ENCODE measurements around the gene HDAC4. TPM values are rescaled to one million over a fixed set of nuclear protein-coding genes. Genes with fewer than 3 reads are reported as not detected.

HDAC4 gene
- total and polyA plus RNA-seq, 2 donors (not counting 1 experiment from before 2014, with no cell fraction given), result 13.5 to 46.0 TPM

DNA sequence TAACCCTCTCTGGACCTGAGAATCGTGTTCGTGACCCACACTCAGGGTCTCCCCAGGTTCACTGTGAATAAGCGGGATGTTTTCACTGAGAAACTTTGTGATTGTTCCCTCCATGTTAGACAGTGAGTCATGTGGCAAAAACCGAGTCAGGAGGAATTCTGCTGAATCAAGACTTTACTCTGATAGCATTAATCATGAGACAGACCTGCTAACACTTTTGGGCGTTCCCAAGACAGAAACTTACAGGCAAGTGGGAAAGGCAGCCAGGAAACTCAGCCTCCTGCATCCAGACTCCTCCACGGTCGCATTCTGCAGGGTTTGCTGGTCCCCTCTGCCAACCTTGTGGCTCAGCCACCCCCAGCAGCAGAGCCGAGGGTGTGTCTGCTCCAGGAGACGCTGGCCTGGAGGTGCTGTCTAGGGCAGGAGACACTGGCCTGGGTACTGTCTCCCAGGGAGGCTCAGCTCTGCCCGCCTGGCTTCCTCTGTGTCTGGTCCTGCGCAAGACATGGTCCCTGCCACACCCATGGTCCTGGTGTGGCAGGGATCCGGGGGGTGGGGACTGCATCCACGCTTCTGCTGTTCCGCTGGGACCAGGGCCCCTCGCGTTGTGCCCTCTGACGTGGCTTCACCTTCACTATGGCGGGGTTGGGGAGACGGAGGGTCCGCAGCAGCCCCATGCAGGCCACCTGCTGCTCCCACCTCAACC is 375.6 kb downstream of the HDAC4 start:
- H3K9me3 Mint-ChIP-seq (ENCODE audit: insufficient read depth), result no peaks in the 10 kb centered on the region
- H3K27me3 ChIP-seq (replicated peaks in 1 of 4; ENCODE audit: control extremely low read depth in 1 of 4, control insufficient read depth in 3 of 4, insufficient read depth in 4 of 4, low read length in 3 of 4), result no peaks in the 10 kb centered on the region
- no peak overlapping the region for H3K27ac Mint-ChIP-seq
- H3K4me1 ChIP-seq (ENCODE audit: control insufficient read depth in 2 of 2, insufficient read depth in 2 of 2, low read length in 2 of 2), result no peaks in the 10 kb centered on the region
- no peak overlapping the region for H3K27ac ChIP-seq (ENCODE audit: low read length in 2 of 2)
- H3K9me3 ChIP-seq (ENCODE audit: control extremely low read depth in 1 of 3, control insufficient read depth in 2 of 3, insufficient read depth in 1 of 3, low read length in 2 of 3), result no peaks in the 10 kb centered on the region
- peaks cover 9% of the 10 kb centered on the region for H3K27me3 Mint-ChIP-seq
- no peak overlapping the region for H3K9ac ChIP-seq (ENCODE audit: low read length)
- TF ChIP-seq EZH2 (IDR thresholded peaks at IDR 0.05; ENCODE audit: borderline replicate concordance, insufficient read depth, low read depth, low read length, poor library complexity, severe bottlenecking), result no peak
- TF ChIP-seq, protein P1, sequence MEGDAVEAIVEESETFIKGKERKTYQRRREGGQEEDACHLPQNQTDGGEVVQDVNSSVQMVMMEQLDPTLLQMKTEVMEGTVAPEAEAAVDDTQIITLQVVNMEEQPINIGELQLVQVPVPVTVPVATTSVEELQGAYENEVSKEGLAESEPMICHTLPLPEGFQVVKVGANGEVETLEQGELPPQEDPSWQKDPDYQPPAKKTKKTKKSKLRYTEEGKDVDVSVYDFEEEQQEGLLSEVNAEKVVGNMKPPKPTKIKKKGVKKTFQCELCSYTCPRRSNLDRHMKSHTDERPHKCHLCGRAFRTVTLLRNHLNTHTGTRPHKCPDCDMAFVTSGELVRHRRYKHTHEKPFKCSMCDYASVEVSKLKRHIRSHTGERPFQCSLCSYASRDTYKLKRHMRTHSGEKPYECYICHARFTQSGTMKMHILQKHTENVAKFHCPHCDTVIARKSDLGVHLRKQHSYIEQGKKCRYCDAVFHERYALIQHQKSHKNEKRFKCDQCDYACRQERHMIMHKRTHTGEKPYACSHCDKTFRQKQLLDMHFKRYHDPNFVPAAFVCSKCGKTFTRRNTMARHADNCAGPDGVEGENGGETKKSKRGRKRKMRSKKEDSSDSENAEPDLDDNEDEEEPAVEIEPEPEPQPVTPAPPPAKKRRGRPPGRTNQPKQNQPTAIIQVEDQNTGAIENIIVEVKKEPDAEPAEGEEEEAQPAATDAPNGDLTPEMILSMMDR (IDR thresholded peaks at IDR 0.05), result no peak
- DNase-seq (no peak), ATAC-seq (ENCODE audit: low read depth) (no peak)
- H3K4me1 Mint-ChIP-seq, result no peaks in the 10 kb centered on the region
- no peak overlapping the region for H3K4me2 ChIP-seq (replicated peaks; ENCODE audit: low read depth, low read length, poor library complexity, severe bottlenecking)
- ChIA-PET POLR2A (no interaction called here), CTCF (no interaction called here)
- H3K4me3 ChIP-seq (ENCODE audit: control extremely low read depth in 1 of 5, extremely low read depth in 1 of 5, insufficient read depth in 1 of 5, low read depth in 2 of 5, low read length in 4 of 5), result no peak overlapping the region
- intact Hi-C loops (cut with micrococcal nuclease), result no loop called here
- no peak overlapping the region for H3K4me3 Mint-ChIP-seq
- no peaks in the 10 kb centered on the region for H3K79me2 ChIP-seq (ENCODE audit: control insufficient read depth, insufficient read depth, low read length)
- H4K20me1 ChIP-seq (ENCODE audit: control insufficient read depth, insufficient read depth, low read length, poor library complexity, severe bottlenecking), result no peaks in the 10 kb centered on the region
- H2AFZ ChIP-seq (ENCODE audit: insufficient read depth, low read depth, low read length, poor library complexity, severe bottlenecking), result no peak overlapping the region
- no peaks in the 10 kb centered on the region for H3K36me3 ChIP-seq (replicated peaks in 1 of 2; ENCODE audit: control extremely low read depth in 1 of 2, control insufficient read depth in 1 of 2, extremely low read depth in 1 of 2, insufficient read depth in 2 of 2, low read length in 1 of 2)
- WGBS (ENCODE audit: insufficient coverage), result 84% methylated on average over 15 of the region's 20 CpGs

- Histone ChIP-seq H3K36me3 (replicated peaks in 1 of 2; ENCODE audit: control extremely low read depth in 1 of 2, control insufficient read depth in 1 of 2, extremely low read depth in 1 of 2, insufficient read depth in 2 of 2, low read length in 1 of 2) (no peaks in the 10 kb centered on the region), H4K20me1 (ENCODE audit: control insufficient read depth, insufficient read depth, low read length, poor library complexity, severe bottlenecking) (no peaks in the 10 kb centered on the region), H3K9ac (ENCODE audit: low read length) (no peak overlapping the region), H3K4me1 (ENCODE audit: control insufficient read depth in 2 of 2, insufficient read depth in 2 of 2, low read length in 2 of 2) (no peaks in the 10 kb centered on the region), H2AFZ (ENCODE audit: insufficient read depth, low read depth, low read length, poor library complexity, severe bottlenecking) (no peak overlapping the region), H3K9me3 (ENCODE audit: control extremely low read depth in 1 of 3, control insufficient read depth in 2 of 3, insufficient read depth in 1 of 3, low read length in 2 of 3) (peaks cover 0 to 2% (median 0%) of the 10 kb centered on the region in 3 donors), H3K4me2 (replicated peaks; ENCODE audit: low read depth, low read length, poor library complexity, severe bottlenecking) (no peak overlapping the region), H3K4me3 (ENCODE audit: control extremely low read depth in 1 of 5, extremely low read depth in 1 of 5, insufficient read depth in 1 of 5, low read depth in 2 of 5, low read length in 4 of 5) (no peak overlapping the region), H3K79me2 (ENCODE audit: control insufficient read depth, insufficient read depth, low read length) (no peaks in the 10 kb centered on the region), H3K27me3 (replicated peaks in 1 of 4; ENCODE audit: control extremely low read depth in 1 of 4, control insufficient read depth in 3 of 4, insufficient read depth in 4 of 4, low read length in 3 of 4) (no peaks in the 10 kb centered on the region), H3K27ac (ENCODE audit: low read length in 2 of 2) (no peak overlapping the region)
- no peak for ATAC-seq (ENCODE audit: low read depth)
- POLR2A ChIA-PET, result no interaction called here
- intact Hi-C loops (cut with micrococcal nuclease), result no loop called here
- 93% methylated on average over 3 of the region's 7 CpGs for WGBS (ENCODE audit: insufficient coverage)
- Mint-ChIP-seq H3K4me1 (no peaks in the 10 kb centered on the region), H3K9me3 (ENCODE audit: insufficient read depth) (peaks cover 2% of the 10 kb centered on the region), H3K27me3 (peaks cover 17% of the 10 kb centered on the region), H3K27ac (no peak overlapping the region), H3K4me3 (no peak overlapping the region)
- no peak for TF ChIP-seq EZH2 (IDR thresholded peaks at IDR 0.05; ENCODE audit: borderline replicate concordance, insufficient read depth, low read depth, low read length, poor library complexity, severe bottlenecking)
- TF ChIP-seq, protein P1 (IDR thresholded peaks at IDR 0.05), result no peak
- CTCF ChIA-PET, result interaction anchor here (1.1 kb wide), 1 partner anchor 9 kb away, joined by 3 read pairs; no protein-coding TSS in a partner anchor
- no peak for DNase-seq
Observed at GRCh38 chr2:239024226-239024625, 376.6 kb downstream of the HDAC4 start.
